Caco-2 (cell line): Measurements from ENCODE around the gene NAGLU. TPM values are rescaled to one million over a fixed set of nuclear protein-coding genes. Genes with fewer than 3 reads are reported as not detected.

Experiments used
- BruUV-seq: library from RNA; stranded (reverse); fragments of 400-500 nt; replicated peaks from 2 replicates; lab custom pipeline; 2021; lab: Mats Ljungman, UMichigan
- CTCF ChIA-PET: fragments of 300-600 bp; sonication (Branson Sonifier 250); formaldehyde crosslinking; loops from one replicate; lab custom pipeline; 2022; ENCODE audit warnings: antibody characterized with exemption; lab: Charles Lee
- POLR2A ChIA-PET: fragments of 300-600 bp; sonication (Branson Sonifier 250); formaldehyde crosslinking; loops from one replicate; lab custom pipeline; 2022; ENCODE audit warnings: antibody characterized with exemption; lab: Charles Lee
- DNase-seq, 2 experiments: peaks; one replicate each; pipeline versions ENCODE4 v3.0.0 to v3.0.0-alpha.2; 2020 to 2022
- H3K27me3 ChIP-seq: replicated peaks from 2 replicates; pipeline ENCODE4 v1.6.0; 2011; ENCODE audit warnings: low read length; ENCODE audit not compliant: control insufficient read depth, insufficient read depth
- H3K36me3 ChIP-seq: 2 replicates; pipeline ENCODE4 v1.5.1; 2011; ENCODE audit warnings: low read length; ENCODE audit not compliant: control insufficient read depth, insufficient read depth
- H3K4me1 ChIP-seq: fragments of 250-450 bp; sonication (Bioruptor Pico); 2 replicates; pipeline ENCODE4 v1.5.1; 2020; ENCODE audit warnings: mild to moderate bottlenecking
- H3K4me3 ChIP-seq: 2 replicates; pipeline ENCODE4 v1.5.1; 2011; ENCODE audit warnings: low read depth, mild to moderate bottlenecking, control low read depth, low read length
- H3K9me3 ChIP-seq: fragments of 250-450 bp; sonication (Bioruptor Pico); 2 replicates; pipeline ENCODE4 v1.5.1; 2020; ENCODE audit warnings: mild to moderate bottlenecking, moderate library complexity
- H3K27ac Mint-ChIP-seq: one replicate; pipeline ENCODE4 v1.8.0; 2022; ENCODE audit warnings: mixed read lengths; ENCODE audit not compliant: unreplicated experiment
- H3K27me3 Mint-ChIP-seq: one replicate; pipeline ENCODE4 v1.8.0; 2022; ENCODE audit warnings: mixed read lengths; ENCODE audit not compliant: insufficient read depth, unreplicated experiment
- H3K36me3 Mint-ChIP-seq: one replicate; pipeline ENCODE4 v1.8.0; 2022; ENCODE audit warnings: mild to moderate bottlenecking, mixed read lengths; ENCODE audit not compliant: insufficient read depth, unreplicated experiment
- H3K4me1 Mint-ChIP-seq: one replicate; pipeline ENCODE4 v1.8.0; 2022; ENCODE audit warnings: low read depth, mixed read lengths; ENCODE audit not compliant: unreplicated experiment
- H3K4me3 Mint-ChIP-seq: one replicate; pipeline ENCODE4 v1.8.0; 2022; ENCODE audit warnings: mild to moderate bottlenecking, moderate library complexity, mixed read lengths; ENCODE audit not compliant: unreplicated experiment
- H3K9me3 Mint-ChIP-seq: one replicate; pipeline ENCODE4 v1.8.0; 2022; ENCODE audit warnings: mixed read lengths; ENCODE audit not compliant: unreplicated experiment
- intact Hi-C: fragments of 100-400 bp; cut with micrococcal nuclease; formaldehyde crosslinking; loops from one replicate; pipeline ENCODE4 v1.10.0; 2022; ENCODE audit not compliant: unreplicated experiment
- total RNA-seq: library from RNA; stranded (reverse); gene quantifications from 2 replicates; pipeline ENCODE4 v1.2.3, GENCODE V29; 2022
- TF ChIP-seq, protein P1 (sequence below), 2 experiments: fragments of 200-600 bp in 1 of 2; IDR thresholded peaks; 1 replicate in 1 of 2; 2 replicates in 1 of 2; pipeline versions ENCODE4 v1.5.1 to v1.8.0; 2011 to 2022; ENCODE audit warnings: antibody characterized with exemption in 1 of 2, control low read depth in 1 of 2, inconsistent platforms in 1 of 2, low read depth in 1 of 2, low read length in 1 of 2, mild to moderate bottlenecking in 1 of 2, moderate library complexity in 1 of 2; ENCODE audit not compliant: insufficient read depth in 1 of 2, severe bottlenecking in 1 of 2, unreplicated experiment in 1 of 2

NAGLU gene
- total RNA-seq, 1 experiment from 2014 or later: 28.7 TPM

DNA sequence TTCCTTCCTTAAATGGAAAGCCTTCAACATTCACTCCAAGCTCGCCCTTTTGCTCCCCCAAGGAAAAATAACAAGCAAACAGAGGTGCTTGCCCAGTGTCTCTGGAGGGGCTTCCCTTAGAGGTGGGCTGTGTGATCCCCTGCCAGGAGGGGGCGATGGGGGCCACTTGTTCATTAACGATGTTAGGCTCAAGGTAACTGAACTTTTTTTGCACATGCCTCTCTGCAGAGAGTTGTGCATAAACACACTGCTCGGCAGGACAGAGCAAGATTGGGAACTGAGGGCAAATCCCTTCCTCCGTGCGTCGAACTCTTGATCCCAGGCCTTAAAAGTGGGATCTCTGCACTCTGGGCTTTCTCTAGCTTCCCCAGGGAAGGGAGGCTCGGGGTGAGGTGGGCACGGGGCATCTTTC is 15.5 kb upstream of the NAGLU start:
- no peaks in the 10 kb centered on the region for H3K27me3 ChIP-seq
- Mint-ChIP-seq H3K27me3 (no peaks in the 10 kb centered on the region), H3K36me3 (peaks cover 35% of the 10 kb centered on the region), H3K4me3 (peak overlapping the region; percentile 45), H3K9me3 (no peaks in the 10 kb centered on the region), H3K27ac (peak overlapping the region; percentile 90), H3K4me1 (peaks cover 62% of the 10 kb centered on the region)
- POLR2A ChIA-PET: interaction anchor here (0.6 to 1.4 kb wide), 4 partner anchors 21 to 211 kb away, joined by 3 to 9 read pairs (median 3); partner anchors contain the start of genes CAVIN1 and STAT3
- peaks cover 64% of the 10 kb centered on the region for H3K4me1 ChIP-seq
- no peaks in the 10 kb centered on the region for H3K9me3 ChIP-seq
- peak in 1 of 2 experiments; percentile 63 for DNase-seq
- TSS peak; percentile 18 for BruUV-seq
- intact Hi-C loops: no loop called here
- CTCF ChIA-PET: interaction anchor here (0.9 to 2.2 kb wide), 5 partner anchors 58 to 243 kb away, joined by 3 to 11 read pairs (median 4); partner anchors contain the start of gene CAVIN1
- TF ChIP-seq, protein P1, sequence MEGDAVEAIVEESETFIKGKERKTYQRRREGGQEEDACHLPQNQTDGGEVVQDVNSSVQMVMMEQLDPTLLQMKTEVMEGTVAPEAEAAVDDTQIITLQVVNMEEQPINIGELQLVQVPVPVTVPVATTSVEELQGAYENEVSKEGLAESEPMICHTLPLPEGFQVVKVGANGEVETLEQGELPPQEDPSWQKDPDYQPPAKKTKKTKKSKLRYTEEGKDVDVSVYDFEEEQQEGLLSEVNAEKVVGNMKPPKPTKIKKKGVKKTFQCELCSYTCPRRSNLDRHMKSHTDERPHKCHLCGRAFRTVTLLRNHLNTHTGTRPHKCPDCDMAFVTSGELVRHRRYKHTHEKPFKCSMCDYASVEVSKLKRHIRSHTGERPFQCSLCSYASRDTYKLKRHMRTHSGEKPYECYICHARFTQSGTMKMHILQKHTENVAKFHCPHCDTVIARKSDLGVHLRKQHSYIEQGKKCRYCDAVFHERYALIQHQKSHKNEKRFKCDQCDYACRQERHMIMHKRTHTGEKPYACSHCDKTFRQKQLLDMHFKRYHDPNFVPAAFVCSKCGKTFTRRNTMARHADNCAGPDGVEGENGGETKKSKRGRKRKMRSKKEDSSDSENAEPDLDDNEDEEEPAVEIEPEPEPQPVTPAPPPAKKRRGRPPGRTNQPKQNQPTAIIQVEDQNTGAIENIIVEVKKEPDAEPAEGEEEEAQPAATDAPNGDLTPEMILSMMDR (IDR thresholded peaks at IDR 0.05; ENCODE audit: insufficient read depth in 1 of 2, low read depth in 1 of 2, low read length in 1 of 2, severe bottlenecking in 1 of 2, unreplicated experiment in 1 of 2): peak; percentile 44 to 52
- peaks cover 1% of the 10 kb centered on the region for H3K36me3 ChIP-seq
- no peak overlapping the region for H3K4me3 ChIP-seq

DNA sequence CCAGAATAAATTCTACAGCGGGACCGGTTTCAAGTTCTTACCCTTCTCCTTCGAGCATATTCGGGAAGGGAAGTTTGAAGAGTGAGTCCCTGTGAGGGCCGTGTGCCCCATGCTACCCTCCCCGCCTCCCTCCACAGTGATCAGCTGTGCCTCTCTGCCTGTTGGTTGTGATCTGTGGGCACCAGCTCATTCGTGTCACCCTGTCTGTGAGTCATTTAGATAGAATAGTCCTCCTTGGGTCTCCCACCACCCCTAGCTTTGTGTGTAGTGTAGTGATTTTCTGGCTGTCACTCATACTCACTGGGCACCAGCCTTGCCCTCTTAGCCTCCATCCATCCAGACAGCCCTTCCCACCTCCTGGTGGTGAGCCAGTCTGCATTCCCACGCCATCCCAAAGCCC is 15.0 kb upstream of the NAGLU start:
- intact Hi-C loops: no loop called here
- Mint-ChIP-seq H3K4me3 (peak overlapping the region; percentile 45), H3K36me3 (peaks cover 35% of the 10 kb centered on the region), H3K9me3 (no peaks in the 10 kb centered on the region), H3K27ac (peak overlapping the region; percentile 90), H3K4me1 (peaks cover 62% of the 10 kb centered on the region), H3K27me3 (no peaks in the 10 kb centered on the region)
- TF ChIP-seq, protein P1 (IDR thresholded peaks at IDR 0.05; ENCODE audit: insufficient read depth in 1 of 2, low read depth in 1 of 2, low read length in 1 of 2, severe bottlenecking in 1 of 2, unreplicated experiment in 1 of 2): no peak
- peaks cover 64% of the 10 kb centered on the region for H3K4me1 ChIP-seq
- H3K27me3 ChIP-seq: no peaks in the 10 kb centered on the region
- no peak for DNase-seq
- POLR2A ChIA-PET: interaction anchor here (0.6 to 1.1 kb wide), 2 partner anchors 133 to 212 kb away, joined by 3 read pairs; partner anchors contain the start of gene STAT3
- H3K4me3 ChIP-seq: no peak overlapping the region
- CTCF ChIA-PET: interaction anchor here (2.2 kb wide), 1 partner anchor 57 kb away, joined by 11 read pairs; no protein-coding TSS in a partner anchor
- peaks cover 1% of the 10 kb centered on the region for H3K36me3 ChIP-seq
- no peaks in the 10 kb centered on the region for H3K9me3 ChIP-seq
- BruUV-seq: no TSS peak

GRCh38 chr17:42521666-42522262 is 14.3 kb upstream of the NAGLU start:
- H3K27ac Mint-ChIP-seq: peak overlapping the region; percentile 90
- ChIA-PET POLR2A (no interaction called here), CTCF (no interaction called here)
- no peaks in the 10 kb centered on the region for H3K27me3 ChIP-seq
- no peak overlapping the region for H3K4me3 Mint-ChIP-seq
- H3K9me3 Mint-ChIP-seq: no peaks in the 10 kb centered on the region
- H3K36me3 Mint-ChIP-seq: peaks cover 35% of the 10 kb centered on the region
- H3K36me3 ChIP-seq: peaks cover 1% of the 10 kb centered on the region
- no peak overlapping the region for H3K4me3 ChIP-seq
- H3K9me3 ChIP-seq: no peaks in the 10 kb centered on the region
- intact Hi-C loops: no loop called here
- no peak for DNase-seq
- BruUV-seq: no TSS peak
- peaks cover 62% of the 10 kb centered on the region for H3K4me1 Mint-ChIP-seq
- H3K27me3 Mint-ChIP-seq: no peaks in the 10 kb centered on the region
- TF ChIP-seq, protein P1 (IDR thresholded peaks at IDR 0.05; ENCODE audit: insufficient read depth in 1 of 2, low read depth in 1 of 2, low read length in 1 of 2, severe bottlenecking in 1 of 2, unreplicated experiment in 1 of 2): no peak
- peaks cover 64% of the 10 kb centered on the region for H3K4me1 ChIP-seq
